WTC11 (cell line): Measurements from ENCODE around the gene SH3BGR. TPM values are rescaled to one million over a fixed set of nuclear protein-coding genes. Genes with fewer than 3 reads are reported as not detected.

Experiments used
- ATAC-seq: fragments of 200-7000 bp; cut with Tn5 transposase; 2 replicates; pipeline ENCODE4 v1.10.0; 2021; ENCODE audit warnings: mild to moderate bottlenecking, moderate library complexity
- CTCF ChIA-PET: fragments of 300-600 bp; sonication (Branson Sonifier 250); formaldehyde crosslinking; loops from one replicate; lab custom pipeline; 2021; ENCODE audit warnings: antibody characterized with exemption; lab: Charles Lee
- POLR2A ChIA-PET: fragments of 350-600 bp; sonication (Branson Sonifier 250); formaldehyde crosslinking; loops from one replicate; lab custom pipeline; 2021; ENCODE audit warnings: antibody characterized with exemption; lab: Charles Lee
- DNase-seq: peaks from one replicate; pipeline ENCODE4 v3.0.0; 2021; ENCODE audit warnings: low spot score
- H3K27ac Mint-ChIP-seq: 2 replicates; pipeline ENCODE4 v1.8.0; 2021; ENCODE audit warnings: mixed read lengths
- H3K27me3 Mint-ChIP-seq: 2 replicates; pipeline ENCODE4 v1.8.0; 2021; ENCODE audit warnings: low read depth, mild to moderate bottlenecking, moderate library complexity, mixed read lengths
- H3K36me3 Mint-ChIP-seq: 2 replicates; pipeline ENCODE4 v1.8.0; 2021; ENCODE audit warnings: mixed read lengths
- H3K4me1 Mint-ChIP-seq: 2 replicates; pipeline ENCODE4 v1.8.0; 2022; ENCODE audit warnings: mixed read lengths
- H3K4me3 Mint-ChIP-seq: 2 replicates; pipeline ENCODE4 v1.8.0; 2021; ENCODE audit warnings: mild to moderate bottlenecking, moderate library complexity, mixed read lengths
- H3K9me3 Mint-ChIP-seq: 2 replicates; pipeline ENCODE4 v1.8.0; 2021; ENCODE audit warnings: mixed read lengths
- ATF3 ChIP-seq: sonication (generic); formaldehyde crosslinking; conservative IDR thresholded peaks from 2 replicates; pipeline ENCODE4 v1.8.1; 2022; ENCODE audit warnings: mild to moderate bottlenecking, missing genetic modification reagents
- CREB1 ChIP-seq: sonication (generic); formaldehyde crosslinking; IDR thresholded peaks from 2 replicates; pipeline ENCODE4 v1.8.0; 2023; ENCODE audit warnings: mild to moderate bottlenecking, missing genetic modification reagents
- ESRRA ChIP-seq: sonication (generic); formaldehyde crosslinking; IDR thresholded peaks from 2 replicates; pipeline ENCODE4 v1.8.1; 2022; ENCODE audit warnings: mild to moderate bottlenecking, missing genetic modification reagents, borderline replicate concordance
- FOXJ3 ChIP-seq: sonication (generic); formaldehyde crosslinking; IDR thresholded peaks from 2 replicates; pipeline ENCODE4 v1.9.0; 2021; ENCODE audit warnings: missing genetic modification reagents, mild to moderate bottlenecking, borderline replicate concordance
- FOXK1 ChIP-seq: sonication (generic); formaldehyde crosslinking; IDR thresholded peaks from 2 replicates; pipeline ENCODE4 v1.8.0; 2022; ENCODE audit warnings: mild to moderate bottlenecking, moderate library complexity, missing genetic modification reagents
- FOXP1 ChIP-seq: sonication (generic); formaldehyde crosslinking; IDR thresholded peaks from 2 replicates; pipeline ENCODE4 v1.8.0; 2022; ENCODE audit warnings: missing genetic modification reagents, mild to moderate bottlenecking, moderate library complexity, borderline replicate concordance
- GTF2I ChIP-seq: fragments of 250-450 bp; sonication (Bioruptor Pico); conservative IDR thresholded peaks from 2 replicates; pipeline ENCODE4 v1.4.0; 2021; ENCODE audit warnings: mild to moderate bottlenecking
- HMGA2 ChIP-seq: fragments of 250-450 bp; sonication (Bioruptor Pico); IDR thresholded peaks from 2 replicates; pipeline ENCODE4 v1.4.0; 2021; ENCODE audit warnings: mild to moderate bottlenecking, moderate library complexity
- IRF2 ChIP-seq: sonication (generic); formaldehyde crosslinking; IDR thresholded peaks from 2 replicates; pipeline ENCODE4 v1.8.0; 2022; ENCODE audit warnings: low read depth, missing genetic modification reagents, borderline replicate concordance
- KAT7 ChIP-seq: sonication (generic); formaldehyde crosslinking; IDR thresholded peaks from 2 replicates; pipeline ENCODE4 v1.8.1; 2023; ENCODE audit warnings: missing genetic modification reagents, mild to moderate bottlenecking, borderline replicate concordance
- MAX ChIP-seq: sonication (generic); formaldehyde crosslinking; IDR thresholded peaks from 2 replicates; pipeline ENCODE4 v1.8.0; 2022; ENCODE audit warnings: mild to moderate bottlenecking, missing genetic modification reagents
- NFYB ChIP-seq: sonication (generic); formaldehyde crosslinking; conservative IDR thresholded peaks from 2 replicates; pipeline ENCODE4 v1.8.0; 2022; ENCODE audit warnings: low read depth, missing genetic modification reagents
- NR2C2 ChIP-seq: sonication (generic); formaldehyde crosslinking; IDR thresholded peaks from 2 replicates; pipeline ENCODE4 v1.8.0; 2022; ENCODE audit warnings: mild to moderate bottlenecking, missing genetic modification reagents
- NR3C1 ChIP-seq: sonication (generic); formaldehyde crosslinking; conservative IDR thresholded peaks from 2 replicates; pipeline ENCODE4 v1.8.1; 2023; ENCODE audit warnings: low read depth, mild to moderate bottlenecking, missing genetic modification reagents
- PRRX2 ChIP-seq: fragments of 250-450 bp; sonication (Bioruptor Pico); IDR thresholded peaks from 2 replicates; pipeline ENCODE4 v1.8.0; 2021; ENCODE audit warnings: mild to moderate bottlenecking
- SOX15 ChIP-seq: fragments of 250-450 bp; sonication (Bioruptor Pico); IDR thresholded peaks from 2 replicates; pipeline ENCODE4 v1.9.0; 2021; ENCODE audit warnings: mild to moderate bottlenecking
- TCF7 ChIP-seq: sonication (generic); formaldehyde crosslinking; IDR thresholded peaks from 2 replicates; pipeline ENCODE4 v1.8.0; 2022; ENCODE audit warnings: mild to moderate bottlenecking, low read depth, missing genetic modification reagents, moderate library complexity
- ZNF232 ChIP-seq: sonication (generic); formaldehyde crosslinking; IDR thresholded peaks from 2 replicates; pipeline ENCODE4 v1.8.0; 2022; ENCODE audit warnings: mild to moderate bottlenecking, missing genetic modification reagents
- ZNF671 ChIP-seq: fragments of 250-450 bp; sonication (Bioruptor Pico); IDR thresholded peaks from 2 replicates; pipeline ENCODE4 v1.8.0; 2021; ENCODE audit warnings: mild to moderate bottlenecking
- total RNA-seq: library from RNA; stranded (reverse); gene quantifications from 3 replicates; pipeline ENCODE4 v1.2.3, GENCODE V29; 2021
- TF ChIP-seq, protein P1 (sequence below): fragments of 250-450 bp; sonication (Bioruptor Pico); IDR thresholded peaks from 2 replicates; pipeline ENCODE4 v2.1.2; 2022; ENCODE audit warnings: mild to moderate bottlenecking, moderate library complexity
- TF ChIP-seq, protein P2 (sequence below): sonication (generic); formaldehyde crosslinking; IDR thresholded peaks from 2 replicates; pipeline ENCODE4 v1.8.1; 2022; ENCODE audit warnings: mild to moderate bottlenecking, moderate library complexity, missing genetic modification reagents
- TF ChIP-seq, protein P3 (sequence below): sonication (generic); formaldehyde crosslinking; IDR thresholded peaks from 2 replicates; pipeline ENCODE4 v1.8.0; 2023; ENCODE audit warnings: missing genetic modification reagents, mild to moderate bottlenecking, borderline replicate concordance
- TF ChIP-seq, protein P4 (sequence below): sonication (generic); formaldehyde crosslinking; IDR thresholded peaks from 2 replicates; pipeline ENCODE4 v1.8.1; 2023; ENCODE audit warnings: mild to moderate bottlenecking, missing genetic modification reagents, borderline replicate concordance
- TF ChIP-seq, protein P5 (sequence below): sonication (generic); formaldehyde crosslinking; IDR thresholded peaks from 2 replicates; pipeline ENCODE4 v1.8.0; 2023; ENCODE audit warnings: missing genetic modification reagents

Gene SH3BGR
- total RNA-seq, 1 experiment from 2014 or later = 3.2 TPM

- ATAC-seq (no peak), DNase-seq (no peak)
- ChIA-PET POLR2A (no interaction called here), CTCF (interaction anchor here (1.5 kb wide), 1 partner anchor 356 kb away, joined by 3 read pairs; the partner anchor contains the start of gene PCP4)
- Mint-ChIP-seq H3K9me3 (peaks cover 8% of the 10 kb centered on the region), H3K4me1 (peaks cover 15% of the 10 kb centered on the region), H3K36me3 (no peaks in the 10 kb centered on the region; the same call in 1 of the 2 replicates), H3K4me3 (no peak overlapping the region), H3K27me3 (no peaks in the 10 kb centered on the region; the same call in 1 of the 2 replicates), H3K27ac (no peak overlapping the region)
- no peak for TF ChIP-seq FOXK1
- TF ChIP-seq KAT7 (CRISPR knock-in tag) = no peak
- TF ChIP-seq NR2C2 (CRISPR knock-in tag) = no peak
- no peak for TF ChIP-seq ATF3
- no peak for TF ChIP-seq MAX
- TF ChIP-seq, protein P1, sequence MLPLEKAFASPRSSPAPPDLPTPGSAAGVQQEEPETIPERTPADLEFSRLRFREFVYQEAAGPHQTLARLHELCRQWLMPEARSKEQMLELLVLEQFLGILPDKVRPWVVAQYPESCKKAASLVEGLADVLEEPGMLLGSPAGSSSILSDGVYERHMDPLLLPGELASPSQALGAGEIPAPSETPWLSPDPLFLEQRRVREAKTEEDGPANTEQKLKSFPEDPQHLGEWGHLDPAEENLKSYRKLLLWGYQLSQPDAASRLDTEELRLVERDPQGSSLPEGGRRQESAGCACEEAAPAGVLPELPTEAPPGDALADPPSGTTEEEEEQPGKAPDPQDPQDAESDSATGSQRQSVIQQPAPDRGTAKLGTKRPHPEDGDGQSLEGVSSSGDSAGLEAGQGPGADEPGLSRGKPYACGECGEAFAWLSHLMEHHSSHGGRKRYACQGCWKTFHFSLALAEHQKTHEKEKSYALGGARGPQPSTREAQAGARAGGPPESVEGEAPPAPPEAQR (CRISPR knock-in tag) = no peak
- TF ChIP-seq TCF7 = no peak
- no peak for TF ChIP-seq ESRRA
- no peak for TF ChIP-seq PRRX2 (CRISPR knock-in tag)
- no peak for TF ChIP-seq ZNF671 (CRISPR knock-in tag)
- TF ChIP-seq, protein P2, sequence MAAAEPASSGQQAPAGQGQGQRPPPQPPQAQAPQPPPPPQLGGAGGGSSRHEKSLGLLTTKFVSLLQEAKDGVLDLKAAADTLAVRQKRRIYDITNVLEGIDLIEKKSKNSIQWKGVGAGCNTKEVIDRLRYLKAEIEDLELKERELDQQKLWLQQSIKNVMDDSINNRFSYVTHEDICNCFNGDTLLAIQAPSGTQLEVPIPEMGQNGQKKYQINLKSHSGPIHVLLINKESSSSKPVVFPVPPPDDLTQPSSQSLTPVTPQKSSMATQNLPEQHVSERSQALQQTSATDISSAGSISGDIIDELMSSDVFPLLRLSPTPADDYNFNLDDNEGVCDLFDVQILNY (CRISPR knock-in tag) = no peak
- TF ChIP-seq FOXJ3 (CRISPR knock-in tag) = no peak
- TF ChIP-seq GTF2I (CRISPR knock-in tag) = no peak
- no peak for TF ChIP-seq CREB1 (CRISPR knock-in tag)
- TF ChIP-seq NFYB (CRISPR knock-in tag) = no peak
- TF ChIP-seq IRF2 (CRISPR knock-in tag) = no peak
- TF ChIP-seq ZNF232 = no peak
- TF ChIP-seq, protein P3, sequence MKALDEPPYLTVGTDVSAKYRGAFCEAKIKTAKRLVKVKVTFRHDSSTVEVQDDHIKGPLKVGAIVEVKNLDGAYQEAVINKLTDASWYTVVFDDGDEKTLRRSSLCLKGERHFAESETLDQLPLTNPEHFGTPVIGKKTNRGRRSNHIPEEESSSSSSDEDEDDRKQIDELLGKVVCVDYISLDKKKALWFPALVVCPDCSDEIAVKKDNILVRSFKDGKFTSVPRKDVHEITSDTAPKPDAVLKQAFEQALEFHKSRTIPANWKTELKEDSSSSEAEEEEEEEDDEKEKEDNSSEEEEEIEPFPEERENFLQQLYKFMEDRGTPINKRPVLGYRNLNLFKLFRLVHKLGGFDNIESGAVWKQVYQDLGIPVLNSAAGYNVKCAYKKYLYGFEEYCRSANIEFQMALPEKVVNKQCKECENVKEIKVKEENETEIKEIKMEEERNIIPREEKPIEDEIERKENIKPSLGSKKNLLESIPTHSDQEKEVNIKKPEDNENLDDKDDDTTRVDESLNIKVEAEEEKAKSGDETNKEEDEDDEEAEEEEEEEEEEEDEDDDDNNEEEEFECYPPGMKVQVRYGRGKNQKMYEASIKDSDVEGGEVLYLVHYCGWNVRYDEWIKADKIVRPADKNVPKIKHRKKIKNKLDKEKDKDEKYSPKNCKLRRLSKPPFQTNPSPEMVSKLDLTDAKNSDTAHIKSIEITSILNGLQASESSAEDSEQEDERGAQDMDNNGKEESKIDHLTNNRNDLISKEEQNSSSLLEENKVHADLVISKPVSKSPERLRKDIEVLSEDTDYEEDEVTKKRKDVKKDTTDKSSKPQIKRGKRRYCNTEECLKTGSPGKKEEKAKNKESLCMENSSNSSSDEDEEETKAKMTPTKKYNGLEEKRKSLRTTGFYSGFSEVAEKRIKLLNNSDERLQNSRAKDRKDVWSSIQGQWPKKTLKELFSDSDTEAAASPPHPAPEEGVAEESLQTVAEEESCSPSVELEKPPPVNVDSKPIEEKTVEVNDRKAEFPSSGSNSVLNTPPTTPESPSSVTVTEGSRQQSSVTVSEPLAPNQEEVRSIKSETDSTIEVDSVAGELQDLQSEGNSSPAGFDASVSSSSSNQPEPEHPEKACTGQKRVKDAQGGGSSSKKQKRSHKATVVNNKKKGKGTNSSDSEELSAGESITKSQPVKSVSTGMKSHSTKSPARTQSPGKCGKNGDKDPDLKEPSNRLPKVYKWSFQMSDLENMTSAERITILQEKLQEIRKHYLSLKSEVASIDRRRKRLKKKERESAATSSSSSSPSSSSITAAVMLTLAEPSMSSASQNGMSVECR = no peak
- no peak for TF ChIP-seq SOX15
Measured at GRCh38 chr21:39511102-39511501, 59.3 kb downstream of the SH3BGR start.

DNA sequence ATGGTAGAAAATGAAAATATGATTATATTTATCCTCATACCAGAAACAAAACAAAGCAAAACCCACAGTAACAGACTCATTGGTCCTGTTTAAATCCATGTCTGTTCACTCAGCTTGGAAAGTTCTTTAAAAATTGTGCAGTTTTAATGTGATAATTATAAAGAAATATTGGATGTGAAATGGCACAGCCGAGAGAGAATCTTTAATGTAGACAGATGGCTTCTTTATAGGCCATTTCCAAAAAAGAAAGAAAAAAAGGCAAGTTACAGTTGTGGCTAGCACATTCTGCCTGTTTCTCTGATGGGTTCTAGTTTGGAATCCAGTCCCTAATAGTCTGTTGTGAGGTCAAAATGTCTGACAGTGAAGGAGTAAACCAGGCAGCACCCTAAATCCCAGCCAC, 62.0 kb downstream of the SH3BGR start:
- POLR2A ChIA-PET = no interaction called here
- CTCF ChIA-PET = no interaction called here
- H3K27ac Mint-ChIP-seq = no peak overlapping the region
- TF ChIP-seq ZNF232 (no peak), HMGA2 (no peak), MAX (no peak), NR3C1 (CRISPR knock-in tag) (no peak), FOXP1 (no peak)
- TF ChIP-seq, protein P4, sequence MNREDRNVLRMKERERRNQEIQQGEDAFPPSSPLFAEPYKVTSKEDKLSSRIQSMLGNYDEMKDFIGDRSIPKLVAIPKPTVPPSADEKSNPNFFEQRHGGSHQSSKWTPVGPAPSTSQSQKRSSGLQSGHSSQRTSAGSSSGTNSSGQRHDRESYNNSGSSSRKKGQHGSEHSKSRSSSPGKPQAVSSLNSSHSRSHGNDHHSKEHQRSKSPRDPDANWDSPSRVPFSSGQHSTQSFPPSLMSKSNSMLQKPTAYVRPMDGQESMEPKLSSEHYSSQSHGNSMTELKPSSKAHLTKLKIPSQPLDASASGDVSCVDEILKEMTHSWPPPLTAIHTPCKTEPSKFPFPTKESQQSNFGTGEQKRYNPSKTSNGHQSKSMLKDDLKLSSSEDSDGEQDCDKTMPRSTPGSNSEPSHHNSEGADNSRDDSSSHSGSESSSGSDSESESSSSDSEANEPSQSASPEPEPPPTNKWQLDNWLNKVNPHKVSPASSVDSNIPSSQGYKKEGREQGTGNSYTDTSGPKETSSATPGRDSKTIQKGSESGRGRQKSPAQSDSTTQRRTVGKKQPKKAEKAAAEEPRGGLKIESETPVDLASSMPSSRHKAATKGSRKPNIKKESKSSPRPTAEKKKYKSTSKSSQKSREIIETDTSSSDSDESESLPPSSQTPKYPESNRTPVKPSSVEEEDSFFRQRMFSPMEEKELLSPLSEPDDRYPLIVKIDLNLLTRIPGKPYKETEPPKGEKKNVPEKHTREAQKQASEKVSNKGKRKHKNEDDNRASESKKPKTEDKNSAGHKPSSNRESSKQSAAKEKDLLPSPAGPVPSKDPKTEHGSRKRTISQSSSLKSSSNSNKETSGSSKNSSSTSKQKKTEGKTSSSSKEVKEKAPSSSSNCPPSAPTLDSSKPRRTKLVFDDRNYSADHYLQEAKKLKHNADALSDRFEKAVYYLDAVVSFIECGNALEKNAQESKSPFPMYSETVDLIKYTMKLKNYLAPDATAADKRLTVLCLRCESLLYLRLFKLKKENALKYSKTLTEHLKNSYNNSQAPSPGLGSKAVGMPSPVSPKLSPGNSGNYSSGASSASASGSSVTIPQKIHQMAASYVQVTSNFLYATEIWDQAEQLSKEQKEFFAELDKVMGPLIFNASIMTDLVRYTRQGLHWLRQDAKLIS = no peak
- TF ChIP-seq, protein P5, sequence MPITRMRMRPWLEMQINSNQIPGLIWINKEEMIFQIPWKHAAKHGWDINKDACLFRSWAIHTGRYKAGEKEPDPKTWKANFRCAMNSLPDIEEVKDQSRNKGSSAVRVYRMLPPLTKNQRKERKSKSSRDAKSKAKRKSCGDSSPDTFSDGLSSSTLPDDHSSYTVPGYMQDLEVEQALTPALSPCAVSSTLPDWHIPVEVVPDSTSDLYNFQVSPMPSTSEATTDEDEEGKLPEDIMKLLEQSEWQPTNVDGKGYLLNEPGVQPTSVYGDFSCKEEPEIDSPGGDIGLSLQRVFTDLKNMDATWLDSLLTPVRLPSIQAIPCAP = no peak
- DNase-seq (no peak), ATAC-seq (no peak)
- H3K4me3 Mint-ChIP-seq = no peak overlapping the region
- H3K4me1 Mint-ChIP-seq = peaks cover 25% of the 10 kb centered on the region
- no peaks in the 10 kb centered on the region for H3K36me3 Mint-ChIP-seq
- no peaks in the 10 kb centered on the region for H3K9me3 Mint-ChIP-seq
- H3K27me3 Mint-ChIP-seq = no peaks in the 10 kb centered on the region
